B cell (primary cell): ENCODE measurements around the gene RAP1GAP. TPM values are rescaled to one million over a fixed set of nuclear protein-coding genes. Genes with fewer than 3 reads are reported as not detected.

Source experiments
- ATAC-seq: fragments of 200-7000 bp; cut with Tn5 transposase; one replicate; pipeline ENCODE4 v1.10.0; 2021; ENCODE audit warnings: low read depth, mild to moderate bottlenecking, moderate number of reproducible peaks, moderate library complexity
- CTCF ChIA-PET: fragments of 350-600 bp; sonication (Branson Sonifier 250); formaldehyde crosslinking; loops from one replicate; lab custom pipeline; 2021; ENCODE audit warnings: antibody characterized with exemption, inconsistent platforms; lab: Charles Lee
- POLR2A ChIA-PET: fragments of 350-600 bp; sonication (Branson Sonifier 250); formaldehyde crosslinking; loops from one replicate; lab custom pipeline; 2021; ENCODE audit warnings: antibody characterized with exemption; lab: Charles Lee
- DNase-seq: peaks from one replicate; pipeline ENCODE4 v3.0.0; 2013
- H2AFZ ChIP-seq: 2 replicates; pipeline ENCODE4 v1.6.1; 2012; ENCODE audit warnings: mild to moderate bottlenecking, low read depth, low read length; ENCODE audit not compliant: insufficient read depth, poor library complexity, severe bottlenecking
- H3K27ac ChIP-seq, 2 donors: 1 replicate in 1 of 2; 2 replicates in 1 of 2; pipeline ENCODE4 v1.5.1; 2012 to 2013; ENCODE audit warnings: low read length in 2 of 2, mild to moderate bottlenecking in 2 of 2, moderate library complexity in 1 of 2
- H3K27me3 ChIP-seq, 4 experiments: fragments of 200-600 bp in 1 of 4; sonication (generic) in 1 of 4; replicated peaks in 1 of 4; 1 replicate in 2 of 4; 2 replicates in 2 of 4; pipeline versions ENCODE4 v1.6.1 to v1.7.0; 2013 to 2016; ENCODE audit warnings: low read length in 3 of 4, mild to moderate bottlenecking in 2 of 4, mixed read lengths in 1 of 4, moderate library complexity in 1 of 4; ENCODE audit not compliant: insufficient read depth in 4 of 4, control insufficient read depth in 3 of 4; ENCODE audit errors: control extremely low read depth in 1 of 4
- H3K36me3 ChIP-seq, 2 experiments: replicated peaks in 1 of 2; 1 replicate in 1 of 2; 2 replicates in 1 of 2; pipeline versions ENCODE4 v1.6.1 to v1.7.1; 2013; ENCODE audit warnings: low read length in 1 of 2; ENCODE audit not compliant: insufficient read depth in 2 of 2, control insufficient read depth in 1 of 2; ENCODE audit errors: control extremely low read depth in 1 of 2, extremely low read depth in 1 of 2
- H3K4me1 ChIP-seq, 2 donors: fragments of 200-600 bp in 1 of 2; sonication (generic) in 1 of 2; 1 replicate in 1 of 2; 2 replicates in 1 of 2; pipeline versions ENCODE4 v1.5.1 to v1.6.1; 2013 to 2017; ENCODE audit warnings: low read length in 2 of 2; ENCODE audit not compliant: control insufficient read depth in 2 of 2, insufficient read depth in 2 of 2
- H3K4me2 ChIP-seq: replicated peaks from 2 replicates; pipeline ENCODE3; 2012; ENCODE audit warnings: mild to moderate bottlenecking, low read depth, low read length; ENCODE audit not compliant: poor library complexity, severe bottlenecking
- H3K4me3 ChIP-seq, 5 experiments: fragments of 200-600 bp in 1 of 5; sonication (generic) in 1 of 5; 1 replicate in 3 of 5; 2 replicates in 2 of 5; pipeline versions ENCODE4 v1.5.1 to v1.7.0; 2011 to 2016; ENCODE audit warnings: low read length in 4 of 5, mild to moderate bottlenecking in 4 of 5, low read depth in 2 of 5, control low read depth in 1 of 5, moderate library complexity in 1 of 5; ENCODE audit not compliant: insufficient read depth in 1 of 5; ENCODE audit errors: control extremely low read depth in 1 of 5, extremely low read depth in 1 of 5
- H3K79me2 ChIP-seq: fragments of 200-600 bp; sonication (generic); one replicate; pipeline ENCODE4 v1.6.0; 2016; ENCODE audit warnings: low read length; ENCODE audit not compliant: control insufficient read depth, insufficient read depth
- H3K9ac ChIP-seq: fragments of 200-600 bp; sonication (generic); 2 replicates; pipeline ENCODE4 v1.6.1; 2017; ENCODE audit warnings: mild to moderate bottlenecking, low read length, moderate library complexity
- H3K9me3 ChIP-seq, 3 donors: one replicate each; pipeline versions ENCODE4 v1.6.1 to v1.7.1; 2013; ENCODE audit warnings: low read length in 2 of 3; ENCODE audit not compliant: control insufficient read depth in 2 of 3, insufficient read depth in 1 of 3; ENCODE audit errors: control extremely low read depth in 1 of 3
- H4K20me1 ChIP-seq: 2 replicates; pipeline ENCODE4 v1.6.0; 2012; ENCODE audit warnings: mild to moderate bottlenecking, low read length; ENCODE audit not compliant: insufficient read depth, control insufficient read depth, poor library complexity, severe bottlenecking
- H3K27ac Mint-ChIP-seq: one replicate; pipeline ENCODE4 v1.8.0; 2021; ENCODE audit warnings: mixed read lengths
- H3K27me3 Mint-ChIP-seq: one replicate; pipeline ENCODE4 v1.8.0; 2021; ENCODE audit warnings: mixed read lengths
- H3K4me1 Mint-ChIP-seq: one replicate; pipeline ENCODE4 v1.8.0; 2021; ENCODE audit warnings: mixed read lengths
- H3K4me3 Mint-ChIP-seq: one replicate; pipeline ENCODE4 v1.8.0; 2021; ENCODE audit warnings: mixed read lengths
- H3K9me3 Mint-ChIP-seq: one replicate; pipeline ENCODE4 v1.8.0; 2022; ENCODE audit warnings: mixed read lengths; ENCODE audit not compliant: insufficient read depth
- CTCF ChIP-seq: fragments of 200-600 bp; IDR thresholded peaks from one replicate; pipeline ENCODE4 v1.8.0; 2022; ENCODE audit warnings: antibody characterized with exemption, mild to moderate bottlenecking
- EZH2 ChIP-seq: IDR thresholded peaks from 2 replicates; pipeline ENCODE4 v1.6.1; 2012; ENCODE audit warnings: borderline replicate concordance, low read depth, mild to moderate bottlenecking, moderate library complexity, low read length; ENCODE audit not compliant: insufficient read depth, poor library complexity, severe bottlenecking
- WGBS: methylation state at CpG from one replicate; pipeline ENCODE4 v1.1.5; 2013; ENCODE audit warnings: missing lambda C conversion rate; ENCODE audit not compliant: insufficient coverage; 5-methylcytosine and 5-hydroxymethylcytosine counted together
- intact Hi-C: fragments of 100-400 bp; cut with micrococcal nuclease; formaldehyde crosslinking; loops from one replicate; pipeline ENCODE4 v1.10.0; 2022
- polyA plus RNA-seq: library from polyadenylated mRNA; depleted of rRNA; stranded (reverse); fragments of >200 nt; gene quantifications from 2 replicates; pipeline ENCODE4 v1.2.3, GENCODE V29; 2012
- total RNA-seq, 2 donors: library from RNA; stranded (reverse); fragments of 120-200 nt in 1 of 2; gene quantifications; 1 replicate in 1 of 2; 2 replicates in 1 of 2; pipeline versions ENCODE4 v1.2.3 to v1.2.4, GENCODE V29; 2013 to 2022

The RAP1GAP gene
- total and polyA plus RNA-seq, 2 donors (not counting 1 experiment from before 2014, with no cell fraction given): 0.07 to 0.09 TPM

- Histone ChIP-seq H3K36me3 (no peaks in the 10 kb centered on the region), H3K4me1 (no peaks in the 10 kb centered on the region), H2AFZ (no peak overlapping the region), H3K9me3 (peaks cover 0 to 4% (median 0%) of the 10 kb centered on the region in 3 donors), H3K27ac (no peak overlapping the region), H3K9ac (no peak overlapping the region), H3K4me3 (no peak overlapping the region), H3K79me2 (no peaks in the 10 kb centered on the region), H3K27me3 (no peaks in the 10 kb centered on the region), H4K20me1 (no peaks in the 10 kb centered on the region), H3K4me2 (no peak overlapping the region)
- TF ChIP-seq EZH2: no peak
- no peak for TF ChIP-seq CTCF
- intact Hi-C loops: no loop called here
- H3K4me1 Mint-ChIP-seq: no peaks in the 10 kb centered on the region
- ChIA-PET CTCF (interaction anchor here (0.6 to 0.9 kb wide), 2 partner anchors 86 to 598 kb away, joined by 3 read pairs; no protein-coding TSS in a partner anchor), POLR2A (no interaction called here)
- no peaks in the 10 kb centered on the region for H3K9me3 Mint-ChIP-seq
- peaks cover 30% of the 10 kb centered on the region for H3K27me3 Mint-ChIP-seq
- ATAC-seq (no peak), DNase-seq (no peak)
- H3K4me3 Mint-ChIP-seq: no peak overlapping the region
- WGBS: 100% methylated on average over 1 of the region's 2 CpGs
- no peak overlapping the region for H3K27ac Mint-ChIP-seq
These were observed 72.5 kb downstream of the RAP1GAP start for GRCh38 chr1:21596628-21597027.

GRCh38 chr1:21596174-21596573 is 73.0 kb downstream of the RAP1GAP start:
- no peak overlapping the region for H3K4me3 Mint-ChIP-seq
- Histone ChIP-seq H3K4me2 (no peak overlapping the region), H4K20me1 (no peaks in the 10 kb centered on the region), H3K27ac (no peak overlapping the region), H3K79me2 (no peaks in the 10 kb centered on the region), H3K27me3 (no peaks in the 10 kb centered on the region), H3K4me3 (no peak overlapping the region), H3K36me3 (no peaks in the 10 kb centered on the region), H3K9ac (no peak overlapping the region), H3K9me3 (peaks cover 0 to 4% (median 0%) of the 10 kb centered on the region in 3 donors), H3K4me1 (no peaks in the 10 kb centered on the region), H2AFZ (no peak overlapping the region)
- H3K9me3 Mint-ChIP-seq: no peaks in the 10 kb centered on the region
- intact Hi-C loops: no loop called here
- ChIA-PET POLR2A (interaction anchor here (0.7 kb wide), 1 partner anchor 8 kb away, joined by 5 read pairs; no protein-coding TSS in a partner anchor), CTCF (interaction anchor here (0.9 kb wide), 2 partner anchors 86 to 88 kb away, joined by 3 to 5 read pairs; partner anchors contain the start of gene ALPL)
- no peak for TF ChIP-seq EZH2
- no peaks in the 10 kb centered on the region for H3K4me1 Mint-ChIP-seq
- WGBS: 97% methylated on average over 9 of the region's 11 CpGs
- no peak overlapping the region for H3K27ac Mint-ChIP-seq
- H3K27me3 Mint-ChIP-seq: peaks cover 30% of the 10 kb centered on the region
- ATAC-seq: no peak
- no peak for DNase-seq
